IgD-negative memory B cell (primary cell): Measurements from ENCODE around the gene SYT12. TPM values are rescaled to one million over a fixed set of nuclear protein-coding genes. Genes with fewer than 3 reads are reported as not detected.
A peak's percentile ranks its signal among the peaks of the same experiment; 100 is the strongest.

ENCODE experiments used
- H3K27ac Mint-ChIP-seq, 3 donors: one replicate each; pipeline ENCODE4 v1.8.0; 2020 to 2022; ENCODE audit warnings: mild to moderate bottlenecking in 3 of 3, mixed read lengths in 3 of 3, moderate library complexity in 1 of 3
- H3K27me3 Mint-ChIP-seq: one replicate; pipeline ENCODE4 v1.8.0; 2021; ENCODE audit warnings: mixed read lengths
- H3K36me3 Mint-ChIP-seq: one replicate; pipeline ENCODE4 v1.8.0; 2020; ENCODE audit warnings: mild to moderate bottlenecking, mixed read lengths
- H3K4me1 Mint-ChIP-seq, 3 donors: one replicate each; pipeline ENCODE4 v1.8.0; 2020 to 2022; ENCODE audit warnings: mixed read lengths in 3 of 3, mild to moderate bottlenecking in 1 of 3
- H3K4me3 Mint-ChIP-seq, 4 donors: one replicate each; pipeline ENCODE4 v1.8.0; 2020 to 2022; ENCODE audit warnings: mild to moderate bottlenecking in 4 of 4, mixed read lengths in 4 of 4, moderate library complexity in 3 of 4
- H3K9me3 Mint-ChIP-seq, 3 donors: one replicate each; pipeline ENCODE4 v1.8.0; 2020 to 2021; ENCODE audit warnings: mixed read lengths in 3 of 3, mild to moderate bottlenecking in 1 of 3
- polyA plus RNA-seq: library from polyadenylated mRNA; unstranded; fragments of 300-500 nt; fragmentation: Illumina TruSeq; gene quantifications from one replicate; pipeline ENCODE4 v1.2.3, GENCODE V29; 2021

The SYT12 gene
- polyA plus RNA-seq, 1 donor from 2014 or later: not detected

GRCh38 chr11:67010296-67010905 lies 12.5 kb upstream of the SYT12 start:
- Mint-ChIP-seq H3K9me3 (no peaks in the 10 kb centered on the region), H3K4me1 (peaks cover 0 to 1% (median 1%) of the 10 kb centered on the region in 3 donors), H3K27ac (no peak overlapping the region), H3K27me3 (peaks cover 20% of the 10 kb centered on the region), H3K36me3 (no peaks in the 10 kb centered on the region), H3K4me3 (no peak overlapping the region)

- Mint-ChIP-seq H3K9me3 (peaks cover 0 to under 1% (median 0%) of the 10 kb centered on the region in 3 donors), H3K27me3 (peaks cover 24% of the 10 kb centered on the region), H3K4me1 (peaks cover 0 to 4% (median 0%) of the 10 kb centered on the region in 3 donors), H3K4me3 (no peak overlapping the region), H3K27ac (no peak overlapping the region), H3K36me3 (no peaks in the 10 kb centered on the region)
Measured at GRCh38 chr11:67013511-67014045, 9.4 kb upstream of the SYT12 start.

DNA sequence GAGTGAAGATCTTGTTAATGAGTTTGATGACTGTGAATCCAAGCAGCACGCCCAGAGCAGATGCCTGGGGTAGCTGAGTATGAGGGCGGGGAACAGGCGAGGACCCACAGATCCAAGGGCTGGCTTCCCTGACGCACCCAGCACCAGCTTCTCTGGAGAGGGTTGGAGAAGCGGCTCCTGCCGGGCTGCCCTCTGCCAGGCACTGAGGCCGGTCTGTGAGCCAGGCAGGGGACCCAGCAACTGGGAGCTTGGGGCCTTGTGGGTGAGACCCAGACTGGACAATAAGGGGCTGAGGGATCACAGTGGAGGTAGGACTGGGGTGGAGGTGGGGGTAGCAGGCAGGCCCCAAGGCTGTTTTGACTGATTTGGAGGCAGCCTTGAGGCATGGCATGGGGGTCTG lies 8.6 kb upstream of the SYT12 start:
- Mint-ChIP-seq H3K27ac (no peak overlapping the region), H3K27me3 (peaks cover 29% of the 10 kb centered on the region), H3K36me3 (no peaks in the 10 kb centered on the region), H3K9me3 (peaks cover 2 to 5% (median 4%) of the 10 kb centered on the region in 3 donors), H3K4me3 (no peak overlapping the region), H3K4me1 (peaks cover 0 to 4% (median 0%) of the 10 kb centered on the region in 3 donors)

- H3K9me3 Mint-ChIP-seq: peaks cover 2 to 5% (median 4%) of the 10 kb centered on the region in 3 donors
- H3K4me3 Mint-ChIP-seq: no peak overlapping the region
- peaks cover 31% of the 10 kb centered on the region for H3K27me3 Mint-ChIP-seq
- no peaks in the 10 kb centered on the region for H3K36me3 Mint-ChIP-seq
- H3K4me1 Mint-ChIP-seq: peaks cover 0 to 4% (median 0%) of the 10 kb centered on the region in 3 donors
- no peak overlapping the region for H3K27ac Mint-ChIP-seq
Measured at GRCh38 chr11:67015048-67015447, 7.9 kb upstream of the SYT12 start.

DNA sequence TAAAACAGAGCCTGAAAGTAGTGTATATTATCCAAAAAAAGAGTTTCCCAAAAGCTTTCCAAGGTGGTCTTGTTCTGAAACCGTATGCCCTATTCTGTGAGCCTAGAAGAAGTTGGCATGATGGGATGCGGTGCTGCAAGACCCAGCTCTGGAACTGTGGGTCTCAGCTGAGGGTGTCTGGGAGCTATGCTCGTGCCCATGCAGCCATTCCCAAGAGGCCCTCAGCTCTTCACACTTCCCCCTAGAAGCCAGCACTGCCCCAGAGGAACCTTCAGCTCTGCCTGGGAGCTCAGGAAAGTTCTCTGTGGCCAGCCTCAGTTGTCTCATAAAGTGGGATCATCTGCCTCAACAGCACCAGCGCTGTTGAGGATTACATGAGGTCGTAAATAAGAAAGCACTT lies 6.4 kb upstream of the SYT12 start:
- no peaks in the 10 kb centered on the region for H3K36me3 Mint-ChIP-seq
- no peak overlapping the region for H3K4me3 Mint-ChIP-seq
- H3K9me3 Mint-ChIP-seq: peaks cover 2 to 7% (median 4%) of the 10 kb centered on the region in 3 donors
- no peak overlapping the region for H3K27ac Mint-ChIP-seq
- H3K27me3 Mint-ChIP-seq: peaks cover 45% of the 10 kb centered on the region
- peaks cover 0 to 4% (median 0%) of the 10 kb centered on the region in 3 donors for H3K4me1 Mint-ChIP-seq

DNA sequence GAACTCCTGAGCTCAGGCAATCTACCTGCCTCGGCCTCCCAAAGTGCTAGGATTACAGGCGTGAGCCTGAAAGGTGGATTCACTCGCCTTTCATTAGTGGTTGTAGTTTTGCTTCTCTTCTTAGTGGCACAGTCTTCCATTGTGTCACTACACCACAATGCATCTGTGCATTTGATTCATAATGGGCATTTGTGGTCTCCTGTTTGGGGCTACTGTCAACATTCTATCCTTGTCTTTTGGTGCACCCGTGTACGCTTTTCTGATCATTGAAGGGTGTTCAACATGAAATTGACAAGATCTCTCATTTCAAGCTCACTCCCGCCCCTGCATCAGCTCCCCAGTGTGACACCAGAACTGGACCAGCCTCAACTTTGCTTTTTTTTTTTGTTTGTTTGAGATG lies 2.0 kb upstream of the SYT12 start:
- no peak overlapping the region for H3K27ac Mint-ChIP-seq

DNA sequence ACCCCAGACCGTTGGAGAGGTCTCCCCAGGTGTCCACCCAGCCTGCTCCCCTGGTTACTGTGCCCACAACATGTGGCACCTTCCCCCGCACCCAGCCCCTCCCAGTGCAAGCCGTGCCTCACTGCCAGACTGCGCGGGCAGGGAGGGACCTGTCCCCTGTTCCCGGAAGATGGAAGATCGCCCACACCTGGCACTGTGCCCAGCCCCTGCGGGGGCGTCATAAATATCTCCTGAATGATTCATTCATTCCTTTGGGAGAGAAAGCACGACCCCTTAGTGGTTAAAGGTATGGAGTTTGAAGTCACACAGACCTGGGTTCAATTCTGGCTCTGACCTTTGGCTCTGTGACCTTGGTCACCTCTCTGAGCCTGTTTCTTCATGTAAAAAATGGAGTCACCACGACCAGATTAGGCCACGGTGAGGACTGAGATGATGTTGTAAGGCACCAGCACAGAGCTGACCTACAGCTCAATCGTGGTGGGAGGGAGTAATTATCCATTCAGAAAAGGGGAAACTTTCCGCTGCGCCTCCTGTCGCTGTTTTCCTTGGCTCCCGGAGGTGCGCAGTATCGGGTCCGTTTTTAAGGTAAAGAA lies 497 bp upstream of the SYT12 start:
- Mint-ChIP-seq H3K27ac (no peak overlapping the region), H3K4me3 (peak overlapping the region in 2 of 4 donors; percentile 32 to 54)

More for the DNA sequence above, 2.0 kb upstream of the SYT12 start:
- H3K4me3 Mint-ChIP-seq: peak overlapping the region in 2 of 4 donors; percentile 22 to 52
- H3K4me1 Mint-ChIP-seq: peaks cover 11 to 16% (median 14%) of the 10 kb centered on the region in 3 donors
- no peaks in the 10 kb centered on the region for H3K36me3 Mint-ChIP-seq
- peaks cover 2 to 7% (median 4%) of the 10 kb centered on the region in 3 donors for H3K9me3 Mint-ChIP-seq
- H3K27me3 Mint-ChIP-seq: peaks cover 60% of the 10 kb centered on the region

GRCh38 chr11:67023957-67024353 lies 1.0 kb downstream of the SYT12 start:
- Mint-ChIP-seq H3K36me3 (no peaks in the 10 kb centered on the region), H3K27me3 (peaks cover 68% of the 10 kb centered on the region), H3K4me1 (peaks cover 17 to 30% (median 27%) of the 10 kb centered on the region in 3 donors), H3K9me3 (peaks cover 0 to 3% (median under 1%) of the 10 kb centered on the region in 3 donors), H3K4me3 (peak overlapping the region in 1 of 4 donors; percentile 27), H3K27ac (no peak overlapping the region)

More for the DNA sequence above, 497 bp upstream of the SYT12 start:
- H3K27me3 Mint-ChIP-seq: peaks cover 65% of the 10 kb centered on the region
- H3K36me3 Mint-ChIP-seq: no peaks in the 10 kb centered on the region
- peaks cover 11 to 19% (median 16%) of the 10 kb centered on the region in 3 donors for H3K4me1 Mint-ChIP-seq
- H3K9me3 Mint-ChIP-seq: peaks cover 2 to 7% (median 4%) of the 10 kb centered on the region in 3 donors

GRCh38 chr11:67024410-67024809 lies 1.5 kb downstream of the SYT12 start:
- H3K9me3 Mint-ChIP-seq: peaks cover 0 to 2% (median 0%) of the 10 kb centered on the region in 3 donors
- peak overlapping the region in 1 of 3 donors; percentile 29 for H3K27ac Mint-ChIP-seq
- H3K27me3 Mint-ChIP-seq: peaks cover 66% of the 10 kb centered on the region
- H3K36me3 Mint-ChIP-seq: no peaks in the 10 kb centered on the region
- peaks cover 17 to 30% (median 27%) of the 10 kb centered on the region in 3 donors for H3K4me1 Mint-ChIP-seq
- H3K4me3 Mint-ChIP-seq: peak overlapping the region in 2 of 4 donors; percentile 30 to 71

- peaks cover 68% of the 10 kb centered on the region for H3K27me3 Mint-ChIP-seq
- H3K4me1 Mint-ChIP-seq: peaks cover 15 to 30% (median 27%) of the 10 kb centered on the region in 3 donors
- H3K36me3 Mint-ChIP-seq: no peaks in the 10 kb centered on the region
- H3K27ac Mint-ChIP-seq: peak overlapping the region in 2 of 3 donors; percentile 29 to 63
- peak overlapping the region in 1 of 4 donors; percentile 68 for H3K4me3 Mint-ChIP-seq
- H3K9me3 Mint-ChIP-seq: peaks cover 0 to 2% (median 0%) of the 10 kb centered on the region in 3 donors
Measured at GRCh38 chr11:67024966-67025365, 2.0 kb downstream of the SYT12 start.

- Mint-ChIP-seq H3K4me1 (peaks cover 15 to 30% (median 27%) of the 10 kb centered on the region in 3 donors), H3K9me3 (peaks cover 0 to 2% (median 0%) of the 10 kb centered on the region in 3 donors), H3K27me3 (peaks cover 69% of the 10 kb centered on the region), H3K27ac (peak overlapping the region in 1 of 3 donors; percentile 29), H3K4me3 (no peak overlapping the region), H3K36me3 (no peaks in the 10 kb centered on the region)
Measured at GRCh38 chr11:67025750-67026149, 2.8 kb downstream of the SYT12 start.

DNA sequence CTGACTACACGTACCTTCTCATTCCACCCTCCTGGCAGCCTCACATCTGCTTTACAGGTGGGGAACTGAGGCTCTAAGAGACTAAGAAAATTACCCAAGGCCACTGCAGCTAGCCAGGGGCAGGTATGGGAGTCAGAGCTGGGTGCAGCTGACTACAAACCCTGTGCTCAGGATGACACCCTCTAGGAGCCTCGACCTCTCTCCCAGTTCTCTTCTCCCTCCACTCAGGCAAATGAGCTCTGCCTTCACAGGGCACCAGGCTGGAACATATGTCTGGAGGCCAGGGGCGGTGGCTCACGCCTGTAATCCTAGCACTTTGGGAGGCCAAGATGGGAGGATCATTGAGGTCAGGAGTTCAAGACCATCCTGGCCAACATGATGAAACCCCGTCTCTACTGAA lies 4.0 kb downstream of the SYT12 start:
- Mint-ChIP-seq H3K36me3 (no peaks in the 10 kb centered on the region), H3K27ac (peak overlapping the region in 2 of 3 donors; percentile 60 to 94), H3K4me3 (peak overlapping the region in 2 of 4 donors; percentile 15 to 81), H3K27me3 (peaks cover 70% of the 10 kb centered on the region), H3K9me3 (no peaks in the 10 kb centered on the region), H3K4me1 (peaks cover 23 to 36% (median 32%) of the 10 kb centered on the region in 3 donors)

GRCh38 chr11:67027483-67027930 lies 4.6 kb downstream of the SYT12 start:
- Mint-ChIP-seq H3K9me3 (no peaks in the 10 kb centered on the region), H3K4me1 (peaks cover 22 to 36% (median 33%) of the 10 kb centered on the region in 3 donors), H3K4me3 (peak overlapping the region; percentile 15 to 85 (median 65)), H3K27me3 (peaks cover 67% of the 10 kb centered on the region), H3K36me3 (no peaks in the 10 kb centered on the region), H3K27ac (peak overlapping the region in 2 of 3 donors; percentile 60 to 94)

DNA sequence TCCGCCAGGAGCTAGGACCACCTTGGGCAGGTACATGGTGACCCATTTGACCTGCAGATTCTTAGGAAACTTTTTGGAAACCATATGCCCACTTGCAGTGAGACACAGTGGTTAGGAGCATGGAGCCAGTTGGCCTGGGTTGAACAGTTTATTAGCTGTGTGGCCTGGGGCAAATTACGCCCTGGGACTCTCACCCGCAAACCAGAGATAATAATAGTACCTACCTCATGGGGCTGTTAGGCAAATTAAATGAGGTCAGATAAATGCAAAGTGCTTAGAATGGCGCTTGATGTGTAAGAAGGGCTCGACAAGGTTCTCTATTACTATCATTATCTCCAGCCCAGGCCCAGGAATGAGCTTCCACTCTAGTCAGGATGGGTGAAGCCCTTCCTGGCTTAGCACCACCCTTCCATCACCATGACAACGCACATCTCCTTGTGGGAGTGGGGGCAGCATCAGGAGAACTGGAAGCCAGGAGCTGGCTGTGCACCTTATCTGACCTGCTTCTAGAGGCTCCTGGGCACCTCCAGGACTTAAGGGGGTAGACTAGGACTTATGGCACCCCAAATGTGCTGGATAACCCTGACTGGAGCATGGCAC lies 5.1 kb downstream of the SYT12 start:
- Mint-ChIP-seq H3K4me3 (peak overlapping the region; percentile 15 to 85 (median 58)), H3K27ac (peak overlapping the region; percentile 23 to 94 (median 60)), H3K4me1 (peaks cover 21 to 36% (median 32%) of the 10 kb centered on the region in 3 donors), H3K9me3 (no peaks in the 10 kb centered on the region), H3K36me3 (no peaks in the 10 kb centered on the region), H3K27me3 (peaks cover 65% of the 10 kb centered on the region)

GRCh38 chr11:67029146-67029545 lies 6.2 kb downstream of the SYT12 start:
- no peaks in the 10 kb centered on the region for H3K36me3 Mint-ChIP-seq
- peak overlapping the region in 1 of 4 donors; percentile 52 for H3K4me3 Mint-ChIP-seq
- H3K27me3 Mint-ChIP-seq: peaks cover 68% of the 10 kb centered on the region
- no peak overlapping the region for H3K27ac Mint-ChIP-seq
- H3K4me1 Mint-ChIP-seq: peaks cover 19 to 36% (median 29%) of the 10 kb centered on the region in 3 donors
- H3K9me3 Mint-ChIP-seq: no peaks in the 10 kb centered on the region
